ENCODE data around the gene PHACTR3. TPM values are rescaled to one million over a fixed set of nuclear protein-coding genes. Genes with fewer than 3 reads are reported as not detected.

Gene PHACTR3
- total and polyA plus RNA-seq, 4 donors: 0.14 to 0.42 (median 0.17) TPM

DNA sequence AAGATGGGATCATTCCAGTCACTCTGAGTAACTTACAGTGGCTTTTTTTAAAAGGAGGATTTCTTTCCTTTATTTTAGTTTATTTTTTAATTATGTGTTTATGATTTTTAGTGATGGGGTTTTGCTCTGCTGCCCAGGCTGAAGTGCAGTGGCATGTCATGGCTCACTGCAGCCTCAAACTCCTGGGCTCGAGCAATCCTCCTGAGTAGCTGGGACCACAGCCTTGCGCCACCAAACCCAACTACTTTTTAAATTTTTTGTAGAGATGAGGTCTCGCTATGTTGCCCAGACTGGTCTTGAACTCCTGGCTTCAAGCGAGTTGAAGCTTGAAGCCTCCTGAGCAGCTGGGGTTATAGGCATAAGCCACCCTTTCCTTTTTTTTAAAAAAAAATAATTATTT lies 31.8 kb upstream of the PHACTR3 start:
- no peaks in the 10 kb centered on the region for H3K36me3 ChIP-seq (ENCODE audit: control insufficient read depth in 4 of 4, insufficient read depth in 3 of 4, low read depth in 1 of 4, low read length in 3 of 4)
- H3K4me3 ChIP-seq (ENCODE audit: low read depth in 1 of 3, low read length in 3 of 3): no peak overlapping the region
- peaks cover 0 to 6% (median 2%) of the 10 kb centered on the region in 4 donors for H3K4me1 ChIP-seq (ENCODE audit: control insufficient read depth in 4 of 4, insufficient read depth in 4 of 4, low read length in 3 of 4)
- H3K27ac ChIP-seq (ENCODE audit: low read depth in 1 of 2, low read length in 2 of 2): no peak overlapping the region
- DNase-seq (ENCODE audit: low spot score): no peak
- TF ChIP-seq GABPA (IDR thresholded peaks at IDR 0.05 in 1 of 2, conservative IDR thresholded peaks at IDR 0.05 in 1 of 2) (no peak), FOXA1 (IDR thresholded peaks at IDR 0.05) (no peak), REST (IDR thresholded peaks at IDR 0.05) (no peak), JUND (IDR thresholded peaks at IDR 0.05) (no peak), HNF4G (IDR thresholded peaks at IDR 0.05) (no peak), RXRA (IDR thresholded peaks at IDR 0.05) (no peak), SP1 (IDR thresholded peaks at IDR 0.05) (no peak), RAD21 (IDR thresholded peaks at IDR 0.05) (no peak), HNF4A (conservative IDR thresholded peaks at IDR 0.05) (no peak), NR2F2 (IDR thresholded peaks at IDR 0.05) (no peak), YY1 (IDR thresholded peaks at IDR 0.05) (no peak), EGR1 (IDR thresholded peaks at IDR 0.05; ENCODE audit: low read depth in 2 of 2) (no peak)
- TF ChIP-seq, protein P1, sequence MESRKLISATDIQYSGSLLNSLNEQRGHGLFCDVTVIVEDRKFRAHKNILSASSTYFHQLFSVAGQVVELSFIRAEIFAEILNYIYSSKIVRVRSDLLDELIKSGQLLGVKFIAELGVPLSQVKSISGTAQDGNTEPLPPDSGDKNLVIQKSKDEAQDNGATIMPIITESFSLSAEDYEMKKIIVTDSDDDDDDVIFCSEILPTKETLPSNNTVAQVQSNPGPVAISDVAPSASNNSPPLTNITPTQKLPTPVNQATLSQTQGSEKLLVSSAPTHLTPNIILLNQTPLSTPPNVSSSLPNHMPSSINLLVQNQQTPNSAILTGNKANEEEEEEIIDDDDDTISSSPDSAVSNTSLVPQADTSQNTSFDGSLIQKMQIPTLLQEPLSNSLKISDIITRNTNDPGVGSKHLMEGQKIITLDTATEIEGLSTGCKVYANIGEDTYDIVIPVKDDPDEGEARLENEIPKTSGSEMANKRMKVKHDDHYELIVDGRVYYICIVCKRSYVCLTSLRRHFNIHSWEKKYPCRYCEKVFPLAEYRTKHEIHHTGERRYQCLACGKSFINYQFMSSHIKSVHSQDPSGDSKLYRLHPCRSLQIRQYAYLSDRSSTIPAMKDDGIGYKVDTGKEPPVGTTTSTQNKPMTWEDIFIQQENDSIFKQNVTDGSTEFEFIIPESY (IDR thresholded peaks at IDR 0.05): no peak
- TF ChIP-seq, protein P2, sequence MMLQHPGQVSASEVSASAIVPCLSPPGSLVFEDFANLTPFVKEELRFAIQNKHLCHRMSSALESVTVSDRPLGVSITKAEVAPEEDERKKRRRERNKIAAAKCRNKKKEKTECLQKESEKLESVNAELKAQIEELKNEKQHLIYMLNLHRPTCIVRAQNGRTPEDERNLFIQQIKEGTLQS (IDR thresholded peaks at IDR 0.05): no peak
- TF ChIP-seq, protein P3, sequence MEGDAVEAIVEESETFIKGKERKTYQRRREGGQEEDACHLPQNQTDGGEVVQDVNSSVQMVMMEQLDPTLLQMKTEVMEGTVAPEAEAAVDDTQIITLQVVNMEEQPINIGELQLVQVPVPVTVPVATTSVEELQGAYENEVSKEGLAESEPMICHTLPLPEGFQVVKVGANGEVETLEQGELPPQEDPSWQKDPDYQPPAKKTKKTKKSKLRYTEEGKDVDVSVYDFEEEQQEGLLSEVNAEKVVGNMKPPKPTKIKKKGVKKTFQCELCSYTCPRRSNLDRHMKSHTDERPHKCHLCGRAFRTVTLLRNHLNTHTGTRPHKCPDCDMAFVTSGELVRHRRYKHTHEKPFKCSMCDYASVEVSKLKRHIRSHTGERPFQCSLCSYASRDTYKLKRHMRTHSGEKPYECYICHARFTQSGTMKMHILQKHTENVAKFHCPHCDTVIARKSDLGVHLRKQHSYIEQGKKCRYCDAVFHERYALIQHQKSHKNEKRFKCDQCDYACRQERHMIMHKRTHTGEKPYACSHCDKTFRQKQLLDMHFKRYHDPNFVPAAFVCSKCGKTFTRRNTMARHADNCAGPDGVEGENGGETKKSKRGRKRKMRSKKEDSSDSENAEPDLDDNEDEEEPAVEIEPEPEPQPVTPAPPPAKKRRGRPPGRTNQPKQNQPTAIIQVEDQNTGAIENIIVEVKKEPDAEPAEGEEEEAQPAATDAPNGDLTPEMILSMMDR (IDR thresholded peaks at IDR 0.05; ENCODE audit: low read depth, low read length, missing input control): no peak
- TF ChIP-seq, protein P4, sequence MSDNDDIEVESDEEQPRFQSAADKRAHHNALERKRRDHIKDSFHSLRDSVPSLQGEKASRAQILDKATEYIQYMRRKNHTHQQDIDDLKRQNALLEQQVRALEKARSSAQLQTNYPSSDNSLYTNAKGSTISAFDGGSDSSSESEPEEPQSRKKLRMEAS (IDR thresholded peaks at IDR 0.05): no peak
- no peaks in the 10 kb centered on the region for H3K9me3 ChIP-seq (ENCODE audit: control insufficient read depth in 4 of 4, low read length in 3 of 4)
- no peaks in the 10 kb centered on the region for H3K27me3 ChIP-seq (ENCODE audit: control insufficient read depth in 4 of 4, insufficient read depth in 4 of 4, low read length in 3 of 4)
- no peak overlapping the region for H3K9ac ChIP-seq (ENCODE audit: low read depth in 1 of 2, low read length in 2 of 2)
- 88% methylated on average over 4 of the region's 4 CpGs for WGBS

DNA sequence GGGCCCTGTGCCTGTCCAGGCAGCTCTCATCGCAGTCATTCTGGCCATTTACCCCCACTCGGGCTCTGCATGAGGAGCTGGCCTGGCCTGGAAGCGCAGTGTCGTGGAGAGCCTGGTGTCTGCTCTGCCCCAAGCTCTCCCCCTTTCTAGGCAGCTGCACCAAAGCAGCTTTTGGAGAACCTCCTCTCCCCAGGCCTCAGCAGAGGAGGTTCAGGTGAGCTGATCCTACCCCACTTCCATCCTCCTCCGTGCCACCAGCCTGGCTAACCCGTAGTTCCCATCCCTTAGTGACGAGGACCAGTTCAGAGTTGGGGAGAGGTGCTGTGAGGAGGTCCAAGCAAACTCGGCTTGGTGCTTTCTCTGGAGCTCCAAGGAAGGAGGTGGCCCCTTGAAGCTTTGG lies 30.5 kb upstream of the PHACTR3 start:
- 84% methylated on average over 8 of the region's 8 CpGs for WGBS
- DNase-seq (ENCODE audit: low spot score): no peak
- peaks cover 0 to 2% (median 0%) of the 10 kb centered on the region in 4 donors for H3K27me3 ChIP-seq (ENCODE audit: control insufficient read depth in 4 of 4, insufficient read depth in 4 of 4, low read length in 3 of 4)
- H3K9ac ChIP-seq (ENCODE audit: low read depth in 1 of 2, low read length in 2 of 2): no peak overlapping the region
- no peak overlapping the region for H3K4me3 ChIP-seq (ENCODE audit: low read depth in 1 of 3, low read length in 3 of 3)
- H3K27ac ChIP-seq (ENCODE audit: low read depth in 1 of 2, low read length in 2 of 2): no peak overlapping the region
- peaks cover 0 to 6% (median 2%) of the 10 kb centered on the region in 4 donors for H3K4me1 ChIP-seq (ENCODE audit: control insufficient read depth in 4 of 4, insufficient read depth in 4 of 4, low read length in 3 of 4)
- no peaks in the 10 kb centered on the region for H3K36me3 ChIP-seq (ENCODE audit: control insufficient read depth in 4 of 4, insufficient read depth in 3 of 4, low read depth in 1 of 4, low read length in 3 of 4)
- H3K9me3 ChIP-seq (ENCODE audit: control insufficient read depth in 4 of 4, low read length in 3 of 4): no peaks in the 10 kb centered on the region
- TF ChIP-seq FOXA2 (IDR thresholded peaks at IDR 0.05): no peak
- no peak for TF ChIP-seq HNF4G (IDR thresholded peaks at IDR 0.05)
- TF ChIP-seq EGR1 (IDR thresholded peaks at IDR 0.05; ENCODE audit: low read depth in 2 of 2): no peak
- TF ChIP-seq HNF4A (conservative IDR thresholded peaks at IDR 0.05): no peak
- TF ChIP-seq, protein P2 (IDR thresholded peaks at IDR 0.05): no peak
- TF ChIP-seq NR2F2 (IDR thresholded peaks at IDR 0.05): no peak
- TF ChIP-seq REST (IDR thresholded peaks at IDR 0.05): no peak
- TF ChIP-seq, protein P4 (IDR thresholded peaks at IDR 0.05): no peak
- no peak for TF ChIP-seq RXRA (IDR thresholded peaks at IDR 0.05)
- TF ChIP-seq, protein P1 (IDR thresholded peaks at IDR 0.05): no peak
- TF ChIP-seq SP1 (IDR thresholded peaks at IDR 0.05): no peak

All from liver (tissue), 9 donors.